Head of caudate nucleus (tissue), 42 donors: Measurements from ENCODE around the gene KLHL3.
"Not testable (repeated sequence)": the region's sequence is repeated elsewhere in the genome, so short reads cannot be mapped to it uniquely, and the experiment has no call there.

Experiments used
- DNase-seq, 42 donors: peaks; one replicate each; pipeline versions ENCODE4 v3.0.0 to v3.0.0-alpha.2; 2020 to 2021; ENCODE audit warnings: mixed read lengths in 7 of 42
- intact Hi-C: fragments of 100-400 bp; cut with DNase I; formaldehyde crosslinking; loops from one replicate; pipeline ENCODE4 v1.15.0; 2022

KLHL3 gene

DNA sequence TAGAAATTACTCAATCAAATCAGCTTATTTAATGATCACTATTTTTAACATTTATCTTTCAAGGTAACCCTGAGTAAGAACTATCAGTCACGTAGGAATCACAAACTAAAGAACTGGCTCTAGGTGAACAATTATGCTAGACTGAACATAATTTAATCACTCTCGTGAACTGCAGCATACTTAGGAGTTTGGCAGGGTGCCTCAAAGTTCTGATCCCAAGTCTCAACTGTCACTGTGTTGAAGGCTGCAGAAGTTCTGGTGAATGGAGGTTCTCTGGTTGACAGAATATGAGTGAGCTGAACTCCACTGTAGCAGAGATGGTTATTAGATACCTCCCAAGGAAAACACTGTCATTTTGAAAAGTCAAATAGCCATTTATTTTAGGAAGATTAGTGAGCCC is 89.1 kb downstream of the KLHL3 start:
- peak in 5 of 42 donors; percentile 29 to 43 (median 36) for DNase-seq
- intact Hi-C loops, result no loop called here

DNA sequence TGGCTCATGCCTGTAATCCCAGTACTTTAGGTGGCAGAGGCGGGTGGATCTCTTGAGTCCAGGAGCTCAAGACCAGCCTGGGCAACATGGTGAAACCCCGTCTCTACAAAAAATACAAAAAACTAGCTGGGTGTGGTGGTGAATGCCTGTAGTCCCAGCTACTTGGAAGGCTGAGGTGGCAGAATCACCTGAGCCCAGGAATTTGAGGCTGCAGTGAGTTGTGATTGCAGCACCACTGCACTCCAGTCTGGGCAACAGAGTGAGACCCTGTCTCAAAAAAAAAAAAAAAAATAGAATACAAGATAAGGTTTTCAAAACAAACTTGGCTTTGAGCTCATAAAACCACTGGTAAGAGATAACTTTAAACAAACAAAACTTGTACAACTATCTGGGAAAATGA is 92.8 kb downstream of the KLHL3 start:
- intact Hi-C loops, DNase-seq: not testable (repeated sequence)

DNA sequence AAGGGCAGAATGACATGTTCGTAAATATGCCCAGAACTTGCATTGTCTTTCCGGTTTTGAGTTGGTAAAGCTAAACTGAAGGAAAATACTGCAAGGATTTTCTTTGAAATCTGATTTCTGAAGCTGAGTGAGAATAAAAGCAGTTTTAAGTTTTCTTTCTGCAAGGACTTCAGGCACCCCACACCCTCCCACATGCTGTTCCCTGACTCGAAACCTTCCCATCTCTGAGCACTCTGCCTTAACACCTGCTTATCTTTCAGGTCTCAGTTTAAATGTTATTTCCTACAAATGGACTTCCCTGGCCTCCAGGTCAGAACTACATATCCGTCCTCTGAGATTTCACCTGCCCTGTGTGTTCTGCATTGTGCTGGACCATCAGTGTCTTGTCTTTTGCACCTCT is 93.8 kb downstream of the KLHL3 start:
- intact Hi-C loops, result no loop called here

DNA sequence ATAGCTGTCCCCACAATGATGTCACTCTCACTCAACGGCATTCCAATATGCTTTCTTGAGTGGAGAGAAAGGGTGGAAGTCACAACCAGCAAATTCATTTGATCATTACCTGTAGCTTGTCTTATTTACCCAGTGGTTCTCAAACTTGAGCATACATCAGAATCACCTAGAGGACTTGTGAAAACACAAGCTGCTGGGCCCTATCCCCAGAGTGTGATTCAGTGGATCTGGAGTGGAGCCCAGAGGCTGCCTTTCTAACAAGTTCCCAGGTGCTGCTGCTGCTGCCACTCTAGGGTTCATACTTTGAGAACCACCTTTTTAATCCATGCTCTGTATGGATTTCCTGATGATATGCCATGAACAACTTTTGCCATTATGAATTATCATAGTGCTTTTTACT is 94.7 kb downstream of the KLHL3 start:
- intact Hi-C loops, result no loop called here

More for the DNA sequence above, 93.8 kb downstream of the KLHL3 start:
- peak in 7 of 42 donors; percentile 19 to 61 (median 42) for DNase-seq

DNA sequence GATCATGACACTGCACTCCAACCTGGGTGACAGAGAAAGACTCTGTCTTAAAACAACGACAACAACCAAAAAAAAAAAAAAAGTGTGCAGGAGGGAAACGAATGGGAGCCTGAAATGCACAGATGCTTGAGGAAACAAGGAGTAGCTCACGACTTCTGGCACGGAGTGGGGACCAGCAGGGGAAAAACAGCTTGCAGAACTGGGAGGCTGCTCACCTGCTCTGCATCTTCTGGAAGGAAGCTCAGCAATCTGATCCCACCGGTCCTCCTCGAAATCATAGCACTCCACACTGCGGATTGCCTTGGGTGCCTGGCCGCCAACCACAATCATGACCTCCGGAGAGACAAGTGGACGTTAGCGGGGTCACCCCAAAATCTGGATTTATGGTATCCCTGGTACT is 96.2 kb downstream of the KLHL3 start:
- intact Hi-C loops, result no loop called here
- no peak for DNase-seq

More for the DNA sequence above, 94.7 kb downstream of the KLHL3 start:
- DNase-seq, result no peak

DNA sequence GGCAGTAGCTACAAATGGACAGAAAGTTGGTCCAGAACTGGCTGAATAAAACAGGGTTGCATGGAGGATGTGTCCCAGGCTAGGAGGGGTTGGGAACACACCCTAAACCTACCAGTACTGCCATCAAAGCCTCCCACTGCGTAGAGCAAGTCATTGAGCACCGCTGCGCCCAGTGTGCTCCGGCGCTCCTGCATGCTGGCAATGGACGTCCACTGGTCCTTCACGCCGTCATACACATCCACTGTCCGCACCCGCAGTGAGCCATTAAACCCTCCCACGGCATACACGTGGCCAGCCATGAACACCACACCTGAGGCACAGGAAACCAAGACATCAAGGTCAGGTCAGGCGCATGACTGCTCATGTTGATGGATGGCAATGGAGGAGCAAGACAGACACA is 97.0 kb downstream of the KLHL3 start:
- intact Hi-C loops, result no loop called here
- DNase-seq, result no peak

DNA sequence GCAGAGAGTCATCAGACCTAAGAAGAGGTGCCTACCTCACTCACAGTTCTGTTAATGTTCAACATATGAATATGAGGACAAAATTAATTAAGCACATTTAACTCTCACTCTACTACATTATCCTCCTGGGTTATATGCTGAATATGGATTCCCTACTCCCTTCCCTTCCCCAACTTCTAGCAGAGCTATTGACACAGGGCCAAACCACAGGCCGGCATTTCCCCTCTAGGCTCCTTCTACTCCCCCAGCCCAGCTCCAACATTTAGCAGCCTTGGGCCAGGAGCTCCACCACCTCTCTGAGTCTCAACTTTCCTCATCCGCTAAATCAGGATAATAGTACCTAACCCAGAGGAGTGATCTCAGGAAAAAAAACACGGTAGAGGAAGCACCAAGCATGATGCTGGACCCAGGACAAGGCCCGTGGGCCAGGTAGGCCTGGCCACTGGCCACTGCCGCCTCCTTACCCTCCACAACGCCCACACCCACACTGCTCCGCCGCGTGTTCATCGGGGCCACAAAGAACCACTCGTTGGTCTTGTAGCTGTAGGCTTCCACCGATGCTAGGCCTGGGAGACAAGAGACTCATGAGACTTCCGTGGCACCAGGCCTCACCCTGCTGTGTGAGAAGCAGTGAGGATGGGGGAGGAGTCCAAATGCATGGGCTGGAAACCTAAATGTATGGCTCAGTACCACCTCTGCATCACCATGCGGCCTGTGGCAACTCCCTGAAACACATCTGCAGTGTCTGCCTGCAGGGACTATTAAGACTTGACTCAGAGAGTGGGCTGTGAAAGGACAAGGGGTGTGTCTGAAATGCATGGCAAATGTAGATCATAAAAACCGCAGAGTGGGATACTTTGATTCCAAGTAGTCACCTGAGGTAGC is 98.8 kb downstream of the KLHL3 start:
- intact Hi-C loops, result no loop called here
- DNase-seq, result no peak

DNA sequence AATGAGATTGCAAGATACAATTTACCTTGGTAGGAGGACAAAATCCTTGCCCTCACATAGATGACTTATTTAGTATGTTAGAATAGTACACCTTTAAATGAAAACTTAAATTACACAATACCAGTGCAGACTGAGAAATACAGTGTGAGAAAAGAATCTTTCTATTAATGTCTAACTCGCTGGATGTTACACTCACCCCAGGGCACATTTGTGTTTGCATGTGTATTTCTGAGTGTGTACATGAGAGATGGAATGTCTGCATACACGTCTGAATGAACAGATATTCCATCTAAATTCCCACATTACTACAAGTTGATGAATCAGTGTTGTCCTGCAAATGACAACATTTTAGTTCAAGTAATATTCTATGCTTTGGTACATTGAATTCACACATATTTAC is 99.8 kb downstream of the KLHL3 start:
- DNase-seq, result no peak
- intact Hi-C loops, result no loop called here

DNA sequence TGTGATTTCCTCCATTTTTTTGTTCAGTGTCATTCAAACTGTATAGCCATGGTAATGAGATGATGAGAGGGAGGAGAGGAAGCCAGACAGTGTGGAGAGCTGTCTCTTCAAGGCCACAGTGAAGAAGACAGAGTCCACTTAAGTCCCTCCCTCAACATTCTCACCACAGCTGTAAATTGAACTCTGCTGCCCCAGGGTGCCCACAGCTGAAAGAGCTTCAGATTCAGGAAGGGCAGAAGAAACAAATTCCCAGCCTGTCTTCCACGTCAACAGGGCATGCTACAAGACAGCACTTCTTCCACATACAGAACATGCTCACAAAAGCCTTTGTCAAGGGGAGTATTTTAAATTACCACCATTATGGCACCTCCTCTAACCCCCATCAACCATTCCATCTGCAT is 100.4 kb downstream of the KLHL3 start:
- DNase-seq, result no peak
- intact Hi-C loops, result no loop called here

DNA sequence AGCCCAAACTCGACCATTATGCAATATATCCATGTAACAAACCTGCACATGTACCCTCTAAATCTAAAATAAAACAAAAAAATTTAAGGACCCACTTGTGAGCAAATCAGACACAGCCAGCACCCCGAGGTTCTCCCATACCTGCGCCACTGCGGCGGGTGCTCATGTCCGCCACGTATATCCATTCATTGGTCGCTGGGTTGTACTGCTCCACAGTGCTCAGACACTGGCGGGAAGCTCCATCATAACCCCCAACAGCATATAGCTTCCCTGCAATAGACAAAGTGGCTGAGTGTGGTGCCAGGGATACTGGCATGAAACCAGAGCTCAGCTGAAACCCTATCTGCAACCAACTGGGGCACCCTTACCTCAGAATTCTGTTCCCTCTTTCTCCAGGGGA is 102.0 kb downstream of the KLHL3 start:
- intact Hi-C loops, result no loop called here
- no peak for DNase-seq

DNA sequence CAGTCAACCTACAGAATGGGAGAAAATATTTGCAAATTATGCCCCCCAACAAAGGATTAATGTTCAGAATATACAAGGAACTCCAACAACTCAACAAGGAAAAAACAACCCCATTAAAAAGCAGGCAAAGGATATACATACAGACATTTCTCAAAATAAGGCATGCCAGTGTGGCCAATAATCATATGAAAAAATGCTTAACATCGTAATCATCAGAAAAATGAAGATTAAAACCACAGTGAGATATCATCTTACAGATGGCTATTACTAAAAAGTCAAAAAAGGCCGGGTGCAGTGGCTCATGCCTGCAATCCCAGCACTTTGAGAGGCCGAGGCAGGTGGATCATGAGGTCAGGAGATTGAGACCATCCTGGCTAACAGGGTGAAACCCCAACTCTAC is 103.2 kb downstream of the KLHL3 start:
- no peak for DNase-seq
- intact Hi-C loops, result no loop called here

DNA sequence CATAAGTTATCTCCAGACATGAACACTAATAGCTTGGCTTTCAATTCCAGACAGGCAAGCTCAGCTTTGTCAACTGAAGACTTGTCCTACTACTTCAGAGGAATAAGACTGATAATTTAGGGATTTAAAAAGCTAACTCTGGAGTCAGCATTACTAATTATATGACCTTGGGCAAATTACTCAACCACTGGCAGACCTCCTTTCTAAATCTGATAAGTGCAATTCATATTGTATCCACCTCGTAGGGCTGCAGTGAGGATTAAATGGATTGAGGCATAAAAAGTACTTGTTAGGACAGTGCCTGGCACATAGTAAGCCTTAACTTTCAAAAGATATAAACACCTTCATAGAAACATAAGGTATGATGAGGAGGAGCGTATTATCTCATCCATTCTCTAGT is 104.4 kb downstream of the KLHL3 start:
- no peak for DNase-seq
- intact Hi-C loops, result no loop called here

DNA sequence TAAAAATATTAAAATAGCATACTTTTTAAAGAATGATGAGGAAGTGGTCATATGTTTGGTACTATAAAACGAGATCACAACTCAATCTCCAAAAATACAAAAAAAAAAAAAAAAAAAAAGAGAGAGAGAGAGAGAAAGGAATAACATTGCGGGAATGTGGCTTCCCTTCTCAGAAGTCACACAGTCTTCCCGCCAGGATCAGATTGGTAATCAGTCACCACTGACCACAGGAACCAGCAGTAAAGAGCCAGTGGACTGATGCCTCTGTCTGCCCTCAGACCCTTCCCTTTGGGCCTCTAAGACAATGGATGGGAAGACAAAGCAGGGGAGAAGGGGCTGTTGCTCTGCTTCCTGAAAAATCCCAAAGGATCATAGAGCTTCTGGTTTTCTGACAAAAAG is 104.9 kb downstream of the KLHL3 start:
- intact Hi-C loops, result no loop called here
- no peak for DNase-seq

DNA sequence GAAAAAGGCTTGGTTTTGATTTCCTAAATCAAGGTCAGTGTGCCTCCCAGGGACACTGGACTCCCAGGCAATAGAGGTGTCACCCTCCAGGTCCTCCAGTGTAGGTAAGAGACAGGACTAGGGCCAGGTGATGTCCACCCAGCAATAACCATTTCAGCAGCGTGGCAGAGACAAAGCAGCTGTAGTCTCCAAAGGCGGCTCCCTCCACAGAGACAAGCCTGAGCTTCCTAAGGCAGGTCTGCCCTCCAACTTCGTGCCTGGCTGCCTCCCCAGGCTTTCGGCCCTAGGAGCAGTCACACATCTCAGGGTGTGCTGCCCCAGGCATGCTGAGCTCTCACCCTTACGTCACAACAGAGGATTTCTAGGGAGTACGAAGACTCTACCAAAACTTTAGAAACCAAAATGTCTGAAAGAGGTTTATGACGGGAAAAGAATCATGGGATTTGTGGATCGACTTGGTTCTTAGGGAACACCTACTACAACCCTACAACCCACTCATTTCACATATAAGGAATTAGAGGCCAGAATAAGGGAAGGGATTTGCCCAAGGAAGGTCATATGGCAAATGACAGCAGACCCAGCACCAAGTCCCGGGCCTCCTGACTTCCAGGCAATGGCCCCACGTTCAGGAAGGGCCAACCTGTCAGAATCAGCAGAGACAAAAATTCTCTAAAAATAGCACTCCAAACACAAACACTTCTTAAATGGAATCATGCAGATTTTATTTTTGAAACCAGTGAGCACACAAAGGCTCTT is 105.5 kb downstream of the KLHL3 start:
- intact Hi-C loops, result no loop called here
- DNase-seq, result no peak

DNA sequence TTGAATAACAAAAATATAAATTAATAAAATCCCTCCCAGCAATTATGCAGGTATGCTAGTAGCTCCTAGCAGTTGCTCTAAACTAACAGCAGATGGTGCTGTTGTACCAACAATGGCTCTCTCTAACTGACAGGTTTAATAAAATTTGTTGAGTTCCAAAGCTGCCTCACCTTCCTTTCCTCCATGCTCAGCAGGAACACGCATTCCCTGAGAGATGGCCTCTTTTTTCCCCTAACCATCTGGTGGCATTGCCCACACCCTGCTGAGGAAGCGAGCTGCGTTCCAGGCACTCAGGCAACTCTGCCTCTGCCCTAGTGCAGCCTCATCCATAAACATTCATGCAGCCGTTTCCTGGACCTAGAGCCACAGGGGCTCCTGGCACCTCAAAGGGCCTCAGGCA is 106.2 kb downstream of the KLHL3 start:
- intact Hi-C loops, result loop anchor here (5.0 kb wide), 1 partner anchor 113 kb away; no protein-coding TSS in a partner anchor
- peak in 15 of 42 donors; percentile 27 to 73 (median 45) for DNase-seq

DNA sequence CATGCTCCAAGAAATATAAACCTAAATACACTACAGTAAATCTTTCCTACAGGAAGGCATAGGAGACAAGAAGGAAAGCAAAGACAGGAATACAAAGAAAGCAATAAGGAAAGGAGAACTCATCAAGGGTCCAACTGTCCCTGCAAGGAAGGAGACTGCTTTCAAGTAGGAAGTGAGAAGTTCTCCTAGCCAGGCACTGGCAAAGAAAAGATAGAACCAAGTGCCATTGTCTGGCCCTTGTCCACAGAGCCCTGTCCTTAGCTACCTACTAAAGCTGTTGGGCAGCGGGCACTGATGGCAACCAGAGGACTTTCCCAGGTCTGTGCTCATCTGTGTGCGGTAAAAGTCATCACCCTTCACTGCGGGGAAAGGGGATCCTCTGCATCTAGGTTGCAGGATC is 108.2 kb downstream of the KLHL3 start:
- no peak for DNase-seq
- intact Hi-C loops, result loop anchor here (5.0 kb wide), 1 partner anchor 115 kb away; no protein-coding TSS in a partner anchor

DNA sequence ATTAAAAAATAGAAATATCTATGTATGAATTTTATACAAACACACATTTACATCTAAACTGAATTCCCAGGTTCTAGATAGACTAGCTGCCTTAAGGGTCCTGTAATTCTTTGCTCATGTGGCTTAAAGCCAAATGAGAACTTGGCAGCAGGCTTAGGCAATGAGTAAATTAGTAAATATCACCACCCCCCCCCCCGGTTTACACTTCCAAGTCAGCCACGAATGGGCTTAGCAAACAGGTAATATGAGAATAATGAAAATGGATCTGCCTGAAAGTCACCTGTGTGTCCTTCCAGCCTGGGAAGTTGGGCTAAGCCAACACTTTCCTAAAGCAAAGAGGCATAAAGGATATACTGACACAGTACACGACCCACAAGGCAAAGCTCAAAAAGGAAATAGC is 108.6 kb downstream of the KLHL3 start:
- intact Hi-C loops, result loop anchor here (5.0 kb wide), 1 partner anchor 115 kb away; no protein-coding TSS in a partner anchor
- DNase-seq, result no peak

DNA sequence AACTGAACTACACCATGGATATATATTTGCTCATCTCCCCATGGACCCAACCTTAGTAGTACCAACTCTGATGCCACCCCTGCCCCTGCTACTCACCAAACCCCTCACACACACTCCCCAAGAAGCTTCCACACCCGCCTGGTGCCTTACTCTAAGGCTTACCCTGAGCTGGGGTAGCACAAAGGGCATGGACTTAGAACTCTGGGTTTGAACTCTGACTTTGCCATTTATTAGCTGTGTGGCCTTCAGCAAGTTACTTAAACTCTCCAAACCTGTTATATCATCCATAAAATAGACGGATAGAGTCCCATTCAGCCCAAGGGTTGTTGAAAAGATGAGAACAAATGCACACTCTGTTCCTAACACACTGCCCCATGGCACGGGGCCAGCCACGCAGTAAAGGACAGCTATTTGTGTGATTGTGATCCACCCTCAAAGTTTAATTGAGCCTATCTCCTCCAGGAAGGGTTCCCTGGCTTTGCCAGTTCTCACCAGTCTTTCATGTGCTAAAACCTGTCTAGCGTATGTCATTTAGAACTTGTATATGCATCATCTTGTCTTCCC is 111.0 kb downstream of the KLHL3 start:
- peak in 9 of 42 donors; percentile 6 to 75 (median 48) for DNase-seq
- intact Hi-C loops, result loop anchor here (5.0 kb wide), 1 partner anchor 117 kb away; no protein-coding TSS in a partner anchor

DNA sequence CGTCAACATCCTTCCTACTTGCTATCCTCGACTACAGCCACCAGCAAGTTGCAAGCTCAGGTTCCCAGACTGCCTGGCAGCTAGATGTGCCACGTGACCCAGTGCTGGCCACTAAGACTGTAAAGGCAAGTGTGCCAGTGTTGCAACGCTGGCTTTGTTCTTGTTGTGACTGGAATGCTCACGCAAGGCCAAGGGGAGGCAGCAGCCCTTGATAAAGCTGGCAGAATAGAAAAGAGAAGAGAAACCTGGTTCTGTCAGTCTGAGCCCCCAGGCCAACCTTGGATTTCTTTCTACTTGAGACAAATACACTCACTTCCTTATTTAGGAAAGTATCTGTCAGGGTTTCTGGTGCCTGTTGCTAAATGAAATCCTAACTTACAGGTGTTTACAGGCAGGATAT is 113.0 kb downstream of the KLHL3 start:
- DNase-seq, result peak; percentile 76 to 94 (median 88)
- intact Hi-C loops, result no loop called here
